ENCODE data around the gene TUBB3. TPM values are rescaled to one million over a fixed set of nuclear protein-coding genes. Genes with fewer than 3 reads are reported as not detected.

The TUBB3 gene
- total and polyA plus RNA-seq, 2 of the 8 experiments (the other 6 are each of a cell fraction or from before 2014, with no cell fraction given), result 275 to 393 TPM

GRCh38 chr16:89915303-89916232 lies 7.6 kb upstream of the TUBB3 start (continued):
- TF ChIP-seq JUN (IDR thresholded peaks at IDR 0.05; ENCODE audit: low read depth, low read length) (no peak), SUZ12 (IDR thresholded peaks at IDR 0.05; ENCODE audit: low read length) (no peak), RNF2 (IDR thresholded peaks at IDR 0.05; ENCODE audit: borderline replicate concordance, low read depth, low read length, missing control alignments, poor library complexity, severe bottlenecking) (no peak), TAF1 (IDR thresholded peaks at IDR 0.05; ENCODE audit: low read depth, low read length) (no peak), CEBPB (IDR thresholded peaks at IDR 0.05; ENCODE audit: low read depth, low read length) (no peak)
